G401 (cell line): ENCODE data around the gene HHIPL1. TPM values are rescaled to one million over a fixed set of nuclear protein-coding genes. Genes with fewer than 3 reads are reported as not detected.

Source experiments
- DNase-seq: peaks from one replicate; pipeline ENCODE4 v3.0.0-alpha.2; 2015; ENCODE audit warnings: low spot score
- in situ Hi-C: cut with HindIII; loops from 2 replicates; pipeline ENCODE4 v1.10.0; 2016; ENCODE audit warnings: low sequenced_read_pairs, mixed read lengths
- total RNA-seq: library from RNA; depleted of rRNA; stranded (reverse); fragments of >200 nt; shearing (Covaris generic); gene quantifications from 2 replicates; pipeline ENCODE4 v1.2.3, GENCODE V29; 2014

Gene HHIPL1
- total RNA-seq, 1 experiment from 2014 or later, result 0.20 TPM

DNA sequence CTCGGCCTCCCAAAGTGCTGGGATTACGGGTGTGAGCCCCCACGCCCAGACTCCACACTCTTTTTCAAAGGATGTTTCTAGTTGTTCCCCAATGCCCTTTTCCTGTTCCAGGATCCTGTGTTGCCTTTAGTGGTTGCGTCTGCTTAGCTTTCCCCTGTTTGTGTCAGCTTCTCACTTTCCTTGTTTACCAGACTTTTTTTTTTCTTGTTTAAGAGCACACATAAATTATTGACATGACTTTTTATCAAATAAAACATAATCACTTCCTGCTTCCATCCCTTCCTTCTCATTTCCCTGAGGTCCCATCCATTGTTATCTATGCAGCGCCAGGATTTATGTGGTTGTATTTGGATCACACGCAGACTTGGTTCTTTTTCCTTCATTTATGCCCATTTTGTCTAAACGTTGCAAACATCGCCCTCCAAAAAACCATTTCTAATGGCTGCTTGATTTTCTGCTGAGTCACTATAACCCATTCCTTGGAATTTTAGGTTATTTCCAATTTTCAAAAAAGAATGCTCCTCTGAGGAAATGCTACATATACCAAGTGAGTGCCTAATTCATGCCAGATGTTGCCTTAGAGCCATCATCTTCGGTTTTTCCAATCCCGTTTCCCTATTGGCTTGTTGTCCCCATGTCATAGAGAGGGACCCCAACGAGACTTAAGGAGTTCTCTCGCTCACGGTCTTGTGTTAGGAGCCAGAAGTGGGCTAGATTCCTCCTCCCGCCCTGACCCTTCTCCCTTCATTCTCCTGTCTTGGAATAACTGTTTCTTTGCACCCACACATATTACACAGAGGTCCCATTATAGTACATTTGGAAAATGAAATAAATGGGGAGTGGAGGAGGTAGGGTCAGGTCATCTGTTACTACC, 25.7 kb downstream of the HHIPL1 start:
- DNase-seq, result no peak
- in situ Hi-C loops, result no loop called here

DNA sequence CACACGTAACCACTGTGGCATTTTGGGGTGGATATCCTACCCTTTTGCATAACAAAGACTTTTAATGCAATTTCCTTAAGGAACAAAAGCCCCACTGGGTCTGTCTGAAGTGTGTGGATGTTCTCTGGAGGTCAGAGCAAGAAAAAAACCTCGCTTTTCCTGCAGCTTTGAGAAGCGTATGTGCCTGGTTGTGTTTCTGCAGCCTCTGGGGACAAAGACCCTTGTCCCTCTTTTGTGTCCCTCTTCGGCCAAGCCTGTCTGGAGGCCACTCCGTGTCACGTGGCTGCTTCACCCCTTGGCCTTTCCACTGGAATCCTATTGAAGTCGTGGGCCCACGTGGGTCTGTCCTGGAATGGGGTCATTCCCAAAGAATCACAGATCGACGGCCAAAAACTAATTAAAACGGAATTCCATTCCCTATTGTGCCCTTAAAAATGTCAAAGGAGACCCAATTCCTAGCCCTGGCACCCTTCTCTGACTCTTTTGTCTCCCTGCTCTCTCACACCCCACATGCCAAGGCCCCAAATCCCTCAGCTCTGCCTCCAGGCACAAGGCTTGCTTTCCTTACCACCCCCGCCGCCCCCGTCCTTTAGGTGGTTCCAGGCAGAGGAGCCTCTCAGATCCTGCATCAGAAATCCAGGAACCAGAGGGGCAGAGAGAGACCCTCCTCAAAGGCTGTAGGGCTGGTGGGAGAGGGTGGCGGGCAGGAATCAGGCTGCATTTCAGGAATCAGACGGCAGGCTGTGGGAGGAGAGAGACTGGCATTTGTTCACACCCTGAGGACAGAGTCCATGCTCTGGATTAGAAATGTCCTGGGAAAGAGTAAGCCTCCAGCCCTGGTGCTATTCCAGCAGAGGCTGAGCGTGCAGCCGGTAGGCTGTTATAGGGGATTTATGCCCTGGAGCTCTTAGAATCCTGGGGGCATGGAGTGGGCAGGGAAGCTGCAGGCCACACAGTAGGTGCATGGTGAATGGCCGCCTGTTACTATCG, 26.6 kb downstream of the HHIPL1 start:
- no peak for DNase-seq
- in situ Hi-C loops, result no loop called here

- in situ Hi-C loops, result no loop called here
- no peak for DNase-seq
Observed at GRCh38 chr14:99672506-99673304, 27.8 kb downstream of the HHIPL1 start.

GRCh38 chr14:99673305-99674063, 28.6 kb downstream of the HHIPL1 start:
- DNase-seq, result no peak
- in situ Hi-C loops, result no loop called here

DNA sequence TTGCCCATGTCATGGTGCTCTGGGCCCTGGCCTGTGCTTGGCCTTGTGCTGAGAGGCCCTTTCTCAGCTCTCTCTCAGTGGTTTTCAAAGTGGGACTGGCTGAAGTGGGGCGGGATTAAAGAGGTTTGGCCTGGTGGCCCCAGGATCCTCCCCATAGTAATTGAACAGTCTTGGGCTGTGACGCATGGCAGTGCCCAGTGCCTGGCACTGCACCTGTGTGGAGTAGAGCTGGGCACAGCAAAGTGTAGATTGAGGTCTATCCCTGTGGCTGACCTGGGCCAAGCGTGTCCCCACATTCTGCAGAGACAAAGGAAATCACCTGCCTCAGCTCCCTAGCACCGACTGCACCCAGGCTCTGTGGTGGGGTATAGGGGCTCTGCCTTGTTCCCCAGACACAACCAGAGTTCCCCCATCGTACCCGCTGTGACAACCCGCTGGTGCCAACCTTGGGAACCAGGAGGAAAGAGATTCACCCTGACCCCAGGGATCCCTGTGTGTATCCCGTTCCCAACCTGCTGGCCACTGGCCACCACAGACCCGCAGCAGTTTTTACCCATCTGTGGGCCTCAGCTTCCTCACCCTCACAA, 29.2 kb downstream of the HHIPL1 start:
- no peak for DNase-seq
- in situ Hi-C loops, result no loop called here

DNA sequence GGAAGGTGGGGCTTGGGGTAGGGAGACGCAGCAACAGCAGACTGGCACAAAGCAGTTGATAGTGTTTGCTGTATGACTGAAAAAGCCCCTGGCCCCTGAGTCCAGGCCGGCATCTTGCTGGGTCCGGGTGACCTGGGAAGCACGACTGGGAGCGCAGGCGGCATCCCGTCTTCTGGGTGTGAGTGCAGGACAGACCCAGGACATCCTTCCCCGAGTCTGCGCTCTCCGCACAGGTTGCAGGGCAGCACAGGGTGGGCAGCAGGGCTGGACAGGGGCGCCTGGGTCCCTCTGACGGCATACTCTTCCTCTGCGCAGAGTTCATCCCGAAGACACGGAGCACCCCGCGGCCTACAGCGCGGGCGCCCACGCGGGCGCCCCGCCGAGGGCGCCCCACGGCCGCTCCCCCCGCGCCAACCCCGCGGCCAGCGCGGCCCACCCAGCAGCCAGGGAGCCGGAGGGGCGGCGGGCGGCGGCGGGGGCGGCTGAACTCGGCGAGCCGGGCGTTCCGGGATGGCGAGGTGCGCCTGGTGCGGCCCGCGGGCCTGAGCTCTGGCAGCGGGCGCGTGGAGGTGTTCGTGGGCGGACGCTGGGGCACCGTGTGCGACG, 29.9 kb downstream of the HHIPL1 start:
- in situ Hi-C loops, result no loop called here
- no peak for DNase-seq

- DNase-seq, result no peak
- in situ Hi-C loops, result no loop called here
Observed at GRCh38 chr14:99675382-99675835, 30.5 kb downstream of the HHIPL1 start.

GRCh38 chr14:99675951-99676350, 31.0 kb downstream of the HHIPL1 start:
- in situ Hi-C loops, result no loop called here
- DNase-seq, result no peak

DNA sequence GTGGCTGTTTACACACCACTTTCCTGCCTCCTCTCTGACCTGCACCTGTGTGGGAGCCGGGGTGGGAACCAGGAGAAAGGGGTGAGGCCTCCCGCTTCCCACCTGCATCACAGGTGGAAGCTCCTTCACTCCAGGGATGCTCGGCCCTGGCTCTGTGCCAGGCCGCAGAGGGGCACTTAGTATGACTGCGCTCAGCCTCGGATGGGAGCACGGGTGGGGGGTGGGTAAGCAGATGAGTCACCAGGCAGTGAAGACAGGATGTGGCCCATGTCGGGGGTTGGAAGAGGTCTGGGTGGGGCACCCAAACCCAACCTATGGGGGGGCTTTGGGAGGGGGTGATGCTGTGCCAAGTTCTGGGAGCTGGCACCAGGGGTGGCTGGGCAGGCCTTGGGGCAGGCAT, 31.7 kb downstream of the HHIPL1 start:
- in situ Hi-C loops, result no loop called here

DNA sequence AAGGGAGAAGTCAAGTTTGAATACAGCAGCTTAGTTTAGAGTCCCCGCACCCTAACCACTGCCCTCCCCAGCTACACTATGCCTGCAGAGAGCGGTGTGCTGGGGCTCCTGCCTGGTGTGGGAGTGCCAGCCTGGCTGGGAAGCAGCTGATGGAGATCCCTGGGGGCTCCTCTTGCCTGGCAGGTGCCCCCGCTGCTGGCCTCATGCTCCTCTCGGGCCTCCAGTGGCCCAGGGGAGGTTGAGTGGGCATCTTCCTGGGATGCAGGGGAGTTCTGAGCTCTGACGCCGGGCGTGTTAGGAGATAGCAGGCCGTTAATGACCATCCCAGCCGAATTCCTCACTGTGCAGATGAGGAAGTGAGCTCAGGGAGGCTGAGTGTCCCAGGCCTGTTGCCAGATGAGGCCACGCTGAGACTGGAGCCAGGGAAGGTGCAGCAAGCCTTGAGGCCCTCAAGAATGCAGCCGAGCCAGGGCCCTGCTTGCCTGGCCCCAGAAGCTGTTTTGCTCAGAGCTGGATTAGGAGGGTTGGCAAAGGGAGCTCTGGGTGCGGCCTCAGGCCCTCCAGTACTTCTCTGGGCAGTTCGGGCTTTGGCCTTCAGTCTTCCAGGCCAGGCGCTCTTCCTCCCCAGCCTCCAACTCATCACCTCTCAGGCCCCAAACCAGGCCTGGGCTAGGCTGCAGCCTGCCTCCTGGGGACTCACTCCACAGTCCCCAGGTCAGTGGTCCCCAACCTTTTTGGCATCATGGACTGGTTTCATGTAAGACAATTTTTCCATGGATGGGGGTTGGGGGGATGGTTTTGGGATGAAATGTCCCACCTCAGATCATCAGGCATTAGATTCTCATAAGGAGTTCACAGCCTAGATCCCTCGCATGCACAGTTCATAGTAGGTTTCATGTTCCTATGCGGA, 32.6 kb downstream of the HHIPL1 start:
- no peak for DNase-seq
- in situ Hi-C loops, result no loop called here

More for the DNA sequence above, 31.7 kb downstream of the HHIPL1 start:
- no peak for DNase-seq

- DNase-seq, result no peak
- in situ Hi-C loops, result no loop called here
Observed at GRCh38 chr14:99678198-99678597, 33.3 kb downstream of the HHIPL1 start.

GRCh38 chr14:99679111-99679510, 34.2 kb downstream of the HHIPL1 start:
- no peak for DNase-seq
- in situ Hi-C loops, result no loop called here

DNA sequence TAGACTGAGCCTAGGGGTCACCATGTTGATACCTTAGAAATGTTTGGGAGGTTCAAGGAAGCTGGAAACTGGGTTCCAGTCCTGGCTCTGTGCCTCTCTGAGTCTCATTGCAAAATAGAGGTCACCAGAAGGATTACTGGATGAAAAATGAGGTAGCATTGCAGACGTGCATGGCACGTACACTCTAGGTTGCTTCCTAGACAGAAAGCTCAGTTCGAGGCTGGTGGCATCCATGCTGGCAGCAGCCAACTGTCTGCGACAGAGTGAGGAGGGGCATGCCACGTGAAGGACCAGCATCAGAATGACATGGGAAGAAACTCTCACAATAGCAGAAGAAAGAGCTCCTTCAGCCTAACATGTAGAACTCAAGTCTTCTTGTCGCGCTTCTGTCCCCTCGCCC, 34.6 kb downstream of the HHIPL1 start:
- no peak for DNase-seq
- in situ Hi-C loops, result no loop called here

DNA sequence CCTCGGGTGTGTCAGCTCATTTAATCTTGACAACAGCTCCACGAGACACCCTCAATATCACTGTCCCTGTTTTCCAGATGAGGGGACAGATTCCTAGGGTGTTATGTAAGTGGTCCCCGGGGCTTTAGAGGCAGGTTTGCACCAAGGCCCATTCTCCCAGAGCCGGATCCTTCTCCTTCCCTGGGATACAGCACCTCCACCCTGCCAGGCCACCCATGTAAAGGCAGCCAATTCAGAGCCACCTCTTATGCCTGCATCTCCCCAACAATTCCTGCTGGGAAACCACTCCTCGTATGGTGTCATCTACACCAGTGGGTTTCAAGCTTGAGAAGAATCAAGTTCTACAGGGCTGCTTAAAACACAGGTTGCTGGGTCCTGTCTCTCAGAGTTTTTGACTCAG, 35.1 kb downstream of the HHIPL1 start:
- no peak for DNase-seq
- in situ Hi-C loops, result no loop called here

DNA sequence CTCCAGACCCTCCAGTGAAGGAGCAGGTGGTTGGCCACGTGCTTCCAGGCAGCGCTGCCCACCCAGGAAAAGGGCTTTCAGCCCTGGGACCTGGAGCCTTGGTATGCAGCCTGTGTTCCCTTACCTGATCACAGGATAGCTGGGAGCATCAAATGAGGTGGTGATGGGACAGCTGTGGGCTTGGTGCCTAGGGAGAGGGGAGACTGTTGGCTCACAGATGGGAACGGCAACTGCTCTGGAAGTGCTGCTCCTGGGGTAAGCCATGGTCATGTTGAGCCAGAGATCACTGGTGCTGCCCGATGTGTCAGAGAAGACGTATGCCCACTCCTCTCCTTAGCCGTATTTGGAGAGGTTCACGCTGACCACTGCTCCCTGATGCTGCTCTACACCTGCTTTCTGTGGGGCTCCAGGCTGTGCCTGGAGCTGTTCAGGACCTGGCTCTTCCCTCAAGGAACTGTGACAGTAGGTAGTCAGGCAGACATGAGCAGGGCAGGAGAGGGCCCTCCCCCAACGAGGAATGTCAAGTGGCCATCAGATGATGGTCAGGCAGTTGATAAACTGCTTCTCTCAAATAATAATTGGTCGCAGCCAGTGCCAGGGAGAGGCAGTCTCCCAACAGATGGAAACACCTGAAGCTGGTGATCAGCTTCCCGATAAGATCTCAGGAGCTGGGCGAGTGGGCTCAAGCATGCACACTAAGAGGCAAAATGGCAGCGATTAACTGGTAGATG, 36.3 kb downstream of the HHIPL1 start:
- no peak for DNase-seq
- in situ Hi-C loops, result no loop called here

DNA sequence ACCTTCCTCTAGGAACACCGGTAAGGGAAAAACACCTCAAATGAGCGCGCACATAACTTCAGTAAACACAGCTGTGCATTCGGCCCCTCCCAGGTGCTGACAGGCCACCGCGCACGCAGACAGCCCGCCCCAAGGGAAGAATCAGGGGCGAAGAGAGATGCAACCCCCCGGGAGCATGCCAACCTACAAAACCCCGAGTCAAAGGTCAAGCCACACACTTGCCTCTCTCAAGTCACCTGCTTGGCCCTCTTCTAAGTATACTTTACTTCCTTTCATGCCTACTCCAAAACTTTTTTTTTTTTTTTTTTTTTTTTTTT, 36.9 kb downstream of the HHIPL1 start:
- in situ Hi-C loops, result no loop called here
- no peak for DNase-seq
